ENCODE measurements around the gene AGBL4.
"Not testable (repeated sequence)": the region's sequence is repeated elsewhere in the genome, so short reads cannot be mapped to it uniquely, and the experiment has no call there.

Gene AGBL4

GRCh38 chr1:49340576-49340975 lies 683.2 kb downstream of the AGBL4 start:
- Histone ChIP-seq H3K9ac (ENCODE audit: low read length) (no peak overlapping the region), H3K36me3 (ENCODE audit: insufficient read depth, low read length) (no peaks in the 10 kb centered on the region), H3K4me1 (ENCODE audit: insufficient read depth, low read length) (no peaks in the 10 kb centered on the region), H3K4me3 (ENCODE audit: low read depth in 1 of 2, low read length in 2 of 2) (no peak overlapping the region), H3K27ac (ENCODE audit: low read depth, low read length) (no peak overlapping the region), H3K9me3 (ENCODE audit: low read length) (no peaks in the 10 kb centered on the region), H3K27me3 (ENCODE audit: control insufficient read depth in 1 of 2, insufficient read depth in 2 of 2, low read length in 2 of 2) (no peaks in the 10 kb centered on the region)

GRCh38 chr1:49339043-49339442 lies 684.7 kb downstream of the AGBL4 start:
- H3K4me3 ChIP-seq (ENCODE audit: low read depth in 1 of 2, low read length in 2 of 2) = no peak overlapping the region
- no peaks in the 10 kb centered on the region for H3K36me3 ChIP-seq (ENCODE audit: insufficient read depth, low read length)
- H3K27me3 ChIP-seq (ENCODE audit: control insufficient read depth in 1 of 2, insufficient read depth in 2 of 2, low read length in 2 of 2) = no peaks in the 10 kb centered on the region
- no peak overlapping the region for H3K9ac ChIP-seq (ENCODE audit: low read length)
- H3K9me3 ChIP-seq (ENCODE audit: low read length) = no peaks in the 10 kb centered on the region
- H3K4me1 ChIP-seq (ENCODE audit: insufficient read depth, low read length) = no peaks in the 10 kb centered on the region
- H3K27ac ChIP-seq (ENCODE audit: low read depth, low read length) = no peak overlapping the region

- no peaks in the 10 kb centered on the region for H3K36me3 ChIP-seq (ENCODE audit: insufficient read depth, low read length)
- no peaks in the 10 kb centered on the region for H3K9me3 ChIP-seq (ENCODE audit: low read length)
- H3K4me1 ChIP-seq (ENCODE audit: insufficient read depth, low read length) = no peaks in the 10 kb centered on the region
- H3K27ac ChIP-seq (ENCODE audit: low read depth, low read length) = no peak overlapping the region
- no peaks in the 10 kb centered on the region for H3K27me3 ChIP-seq (ENCODE audit: control insufficient read depth in 1 of 2, insufficient read depth in 2 of 2, low read length in 2 of 2)
- no peak overlapping the region for H3K4me3 ChIP-seq (ENCODE audit: low read depth in 1 of 2, low read length in 2 of 2)
- no peak overlapping the region for H3K9ac ChIP-seq (ENCODE audit: low read length)
Observed at GRCh38 chr1:49337251-49337650, 686.5 kb downstream of the AGBL4 start.

DNA sequence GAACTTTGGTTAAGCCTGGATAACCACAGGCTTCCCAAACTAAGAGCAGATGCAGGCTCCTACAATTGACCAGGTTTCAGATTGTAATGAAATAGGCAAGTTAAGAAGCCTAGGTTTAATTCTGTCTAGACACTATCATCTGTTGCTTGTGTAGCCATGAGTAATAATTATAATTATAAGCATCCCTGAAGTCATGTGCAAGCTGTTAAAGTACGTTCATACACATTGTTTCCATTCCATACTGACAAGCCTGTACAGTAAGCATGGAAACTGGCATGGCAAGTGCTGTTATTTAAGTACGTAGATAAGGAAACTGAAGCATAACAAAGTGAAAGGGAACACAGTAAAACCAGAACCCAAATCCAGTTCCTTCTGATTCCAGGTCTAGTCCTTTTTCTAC lies 689.8 kb downstream of the AGBL4 start:
- H3K9ac ChIP-seq (ENCODE audit: low read length) = no peak overlapping the region
- H3K4me3 ChIP-seq (ENCODE audit: low read depth in 1 of 2, low read length in 2 of 2) = no peak overlapping the region
- H3K4me1 ChIP-seq (ENCODE audit: insufficient read depth, low read length) = no peaks in the 10 kb centered on the region
- no peak overlapping the region for H3K27ac ChIP-seq (ENCODE audit: low read depth, low read length)
- H3K27me3 ChIP-seq (ENCODE audit: control insufficient read depth in 1 of 2, insufficient read depth in 2 of 2, low read length in 2 of 2) = no peaks in the 10 kb centered on the region
- no peaks in the 10 kb centered on the region for H3K36me3 ChIP-seq (ENCODE audit: insufficient read depth, low read length)
- no peaks in the 10 kb centered on the region for H3K9me3 ChIP-seq (ENCODE audit: low read length)

DNA sequence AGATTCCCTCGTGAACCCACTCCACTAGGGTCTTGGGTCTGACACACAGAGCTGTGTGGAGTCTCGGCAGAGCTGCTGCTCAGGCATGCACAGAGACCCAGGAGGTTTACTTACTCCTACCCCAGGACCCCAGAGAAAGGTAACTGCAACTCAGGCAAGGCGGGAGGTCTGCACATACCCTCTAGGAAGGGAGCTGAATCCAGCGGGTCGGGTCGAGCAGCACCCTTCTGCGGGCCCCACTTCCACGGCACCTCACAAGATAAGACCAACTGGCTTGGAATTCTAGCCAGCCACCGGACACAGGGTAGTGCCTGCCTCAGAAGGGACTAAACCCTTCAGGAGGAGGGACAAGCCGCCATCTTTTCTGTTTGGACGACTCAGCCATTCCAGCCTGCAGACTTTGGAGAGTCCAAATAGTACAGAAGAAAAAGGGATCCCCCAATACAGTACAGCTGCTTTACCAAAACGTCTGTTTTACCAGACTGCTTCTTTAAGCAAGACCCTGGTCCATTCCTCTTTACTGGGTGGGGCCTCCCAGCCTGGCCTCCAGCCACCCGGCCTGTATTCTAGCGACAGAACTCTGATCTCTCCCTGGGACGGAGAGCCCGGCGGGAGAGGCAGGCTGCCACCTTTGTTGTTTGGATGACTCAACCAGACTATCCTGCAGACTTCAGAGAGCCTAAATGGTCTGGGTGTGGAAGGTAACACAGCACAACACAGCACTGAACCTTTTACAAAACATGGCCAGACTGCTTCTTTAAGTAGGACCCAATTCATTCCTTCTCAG lies 692.5 kb downstream of the AGBL4 start:
- no peak overlapping the region for H3K9ac ChIP-seq (ENCODE audit: low read length)
- H3K27me3 ChIP-seq (ENCODE audit: control insufficient read depth in 1 of 2, insufficient read depth in 2 of 2, low read length in 2 of 2) = no peaks in the 10 kb centered on the region
- no peak overlapping the region for H3K4me3 ChIP-seq (ENCODE audit: low read depth in 1 of 2, low read length in 2 of 2)
- H3K27ac ChIP-seq (ENCODE audit: low read depth, low read length) = no peak overlapping the region
- no peaks in the 10 kb centered on the region for H3K9me3 ChIP-seq (ENCODE audit: low read length)
- H3K4me1 ChIP-seq (ENCODE audit: insufficient read depth, low read length) = no peaks in the 10 kb centered on the region
- no peaks in the 10 kb centered on the region for H3K36me3 ChIP-seq (ENCODE audit: insufficient read depth, low read length)

DNA sequence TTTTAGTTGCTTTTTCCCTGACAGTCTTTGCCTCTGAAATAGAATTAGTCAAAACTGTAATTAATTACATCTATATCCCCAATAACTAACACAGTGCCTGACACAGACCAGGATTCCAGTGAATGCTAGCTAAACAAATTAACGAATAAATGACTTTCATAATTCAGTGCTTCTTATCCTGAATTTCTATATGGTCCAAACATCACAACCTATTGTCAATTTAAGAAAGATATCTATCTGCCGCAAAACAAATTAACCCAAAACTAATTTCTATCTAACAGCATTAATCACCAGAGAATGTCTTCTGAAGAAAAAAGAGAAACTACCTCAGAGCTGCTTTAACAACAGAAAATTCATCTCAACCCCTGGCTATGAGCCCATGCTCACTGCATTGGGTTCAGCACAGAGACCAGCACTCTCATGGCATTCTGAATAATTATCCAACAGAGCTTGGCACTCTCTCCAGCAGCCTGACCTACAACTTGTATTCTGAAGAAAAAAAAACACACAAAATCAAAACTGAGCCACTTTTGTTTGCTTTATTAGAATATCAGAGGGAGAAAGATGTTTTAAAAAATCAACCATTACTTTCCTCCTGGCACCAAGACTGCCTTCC lies 699.7 kb downstream of the AGBL4 start:
- no peak overlapping the region for H3K9ac ChIP-seq (ENCODE audit: low read length)
- no peak overlapping the region for H3K4me3 ChIP-seq (ENCODE audit: low read depth in 1 of 2, low read length in 2 of 2)
- no peaks in the 10 kb centered on the region for H3K9me3 ChIP-seq (ENCODE audit: low read length)
- no peaks in the 10 kb centered on the region for H3K27me3 ChIP-seq (ENCODE audit: control insufficient read depth in 1 of 2, insufficient read depth in 2 of 2, low read length in 2 of 2)
- no peaks in the 10 kb centered on the region for H3K36me3 ChIP-seq (ENCODE audit: insufficient read depth, low read length)
- H3K4me1 ChIP-seq (ENCODE audit: insufficient read depth, low read length) = no peaks in the 10 kb centered on the region
- H3K27ac ChIP-seq (ENCODE audit: low read depth, low read length) = no peak overlapping the region

GRCh38 chr1:49320493-49320892 lies 703.3 kb downstream of the AGBL4 start:
- not testable (repeated sequence) for H3K9me3 ChIP-seq (ENCODE audit: low read length); H3K36me3 ChIP-seq (ENCODE audit: insufficient read depth, low read length); H3K4me1 ChIP-seq (ENCODE audit: insufficient read depth, low read length)

GRCh38 chr1:49319426-49319963 lies 704.3 kb downstream of the AGBL4 start:
- Histone ChIP-seq H3K4me3 (ENCODE audit: low read depth in 1 of 2, low read length in 2 of 2) (no peak overlapping the region), H3K9me3 (ENCODE audit: low read length) (no peaks in the 10 kb centered on the region), H3K27me3 (ENCODE audit: control insufficient read depth in 1 of 2, insufficient read depth in 2 of 2, low read length in 2 of 2) (no peaks in the 10 kb centered on the region), H3K4me1 (ENCODE audit: insufficient read depth, low read length) (no peaks in the 10 kb centered on the region), H3K36me3 (ENCODE audit: insufficient read depth, low read length) (no peaks in the 10 kb centered on the region), H3K9ac (ENCODE audit: low read length) (no peak overlapping the region), H3K27ac (ENCODE audit: low read depth, low read length) (no peak overlapping the region)

More at GRCh38 chr1:49320493-49320892, 703.3 kb downstream of the AGBL4 start:
- H3K27ac ChIP-seq (ENCODE audit: low read depth, low read length); H3K27me3 ChIP-seq (ENCODE audit: control insufficient read depth in 1 of 2, insufficient read depth in 2 of 2, low read length in 2 of 2); H3K4me3 ChIP-seq (ENCODE audit: low read depth in 1 of 2, low read length in 2 of 2); H3K9ac ChIP-seq (ENCODE audit: low read length): not testable (repeated sequence)

DNA sequence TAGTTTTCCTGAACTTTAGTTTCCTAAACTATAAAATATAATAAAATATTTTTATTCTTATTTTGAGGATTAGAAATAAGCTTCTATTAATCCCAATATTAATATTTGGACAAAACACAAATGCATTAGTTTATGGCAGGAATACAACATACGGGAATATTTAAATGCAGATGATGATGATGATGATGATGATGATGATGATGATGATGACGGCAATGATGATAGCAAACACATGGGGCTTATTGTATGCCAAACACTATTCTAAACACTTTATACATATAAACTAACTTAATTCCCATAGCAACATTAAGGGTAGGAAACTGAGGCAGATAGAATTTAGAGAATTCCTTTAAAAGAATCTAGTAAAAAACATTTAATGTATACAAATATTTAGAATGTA lies 705.5 kb downstream of the AGBL4 start:
- Histone ChIP-seq H3K9me3 (ENCODE audit: low read length) (no peaks in the 10 kb centered on the region), H3K9ac (ENCODE audit: low read length) (no peak overlapping the region), H3K36me3 (ENCODE audit: insufficient read depth, low read length) (no peaks in the 10 kb centered on the region), H3K27me3 (ENCODE audit: control insufficient read depth in 1 of 2, insufficient read depth in 2 of 2, low read length in 2 of 2) (no peaks in the 10 kb centered on the region), H3K27ac (ENCODE audit: low read depth, low read length) (no peak overlapping the region), H3K4me3 (ENCODE audit: low read depth in 1 of 2, low read length in 2 of 2) (no peak overlapping the region), H3K4me1 (ENCODE audit: insufficient read depth, low read length) (no peaks in the 10 kb centered on the region)

GRCh38 chr1:49307457-49307856 lies 716.3 kb downstream of the AGBL4 start:
- no peak overlapping the region for H3K9ac ChIP-seq (ENCODE audit: low read length)
- H3K27me3 ChIP-seq (ENCODE audit: control insufficient read depth in 1 of 2, insufficient read depth in 2 of 2, low read length in 2 of 2) = no peaks in the 10 kb centered on the region

DNA sequence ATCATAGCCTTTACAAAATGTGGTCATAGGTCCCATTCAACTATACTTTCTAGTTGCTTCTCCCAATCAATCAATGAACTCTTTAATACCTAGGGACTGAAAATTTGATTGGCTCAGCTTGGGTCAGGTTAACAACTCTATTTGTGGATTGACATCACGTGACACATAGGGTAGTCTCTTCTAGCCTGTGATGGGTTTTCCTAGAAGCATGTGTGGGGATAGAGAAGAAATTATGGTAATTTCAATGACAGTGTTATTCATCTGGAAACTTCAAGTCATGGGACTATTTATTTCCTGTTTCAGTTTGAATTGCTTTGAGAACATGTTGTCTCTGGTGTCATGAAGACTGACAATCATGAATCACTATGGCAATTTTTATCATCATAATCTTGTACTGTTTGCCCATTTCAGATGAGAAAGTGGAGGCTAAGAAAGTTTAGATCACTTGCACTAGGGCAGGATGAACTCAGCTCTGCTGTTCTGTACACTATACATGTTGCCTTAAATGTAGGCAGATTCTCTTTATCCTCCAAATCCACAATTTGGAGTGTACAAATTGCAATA lies 717.2 kb downstream of the AGBL4 start:
- H3K9ac ChIP-seq (ENCODE audit: low read length) = no peak overlapping the region
- no peaks in the 10 kb centered on the region for H3K4me1 ChIP-seq (ENCODE audit: insufficient read depth, low read length)
- H3K4me3 ChIP-seq (ENCODE audit: low read depth in 1 of 2, low read length in 2 of 2) = no peak overlapping the region
- no peaks in the 10 kb centered on the region for H3K9me3 ChIP-seq (ENCODE audit: low read length)
- no peaks in the 10 kb centered on the region for H3K36me3 ChIP-seq (ENCODE audit: insufficient read depth, low read length)
- H3K27ac ChIP-seq (ENCODE audit: low read depth, low read length) = no peak overlapping the region
- H3K27me3 ChIP-seq (ENCODE audit: control insufficient read depth in 1 of 2, insufficient read depth in 2 of 2, low read length in 2 of 2) = no peaks in the 10 kb centered on the region

More at GRCh38 chr1:49307457-49307856, 716.3 kb downstream of the AGBL4 start:
- Histone ChIP-seq H3K9me3 (ENCODE audit: low read length) (no peaks in the 10 kb centered on the region), H3K4me1 (ENCODE audit: insufficient read depth, low read length) (no peaks in the 10 kb centered on the region), H3K36me3 (ENCODE audit: insufficient read depth, low read length) (no peaks in the 10 kb centered on the region), H3K4me3 (ENCODE audit: low read depth in 1 of 2, low read length in 2 of 2) (no peak overlapping the region), H3K27ac (ENCODE audit: low read depth, low read length) (no peak overlapping the region)
